ENCODE data around the gene RTTN.

DNA sequence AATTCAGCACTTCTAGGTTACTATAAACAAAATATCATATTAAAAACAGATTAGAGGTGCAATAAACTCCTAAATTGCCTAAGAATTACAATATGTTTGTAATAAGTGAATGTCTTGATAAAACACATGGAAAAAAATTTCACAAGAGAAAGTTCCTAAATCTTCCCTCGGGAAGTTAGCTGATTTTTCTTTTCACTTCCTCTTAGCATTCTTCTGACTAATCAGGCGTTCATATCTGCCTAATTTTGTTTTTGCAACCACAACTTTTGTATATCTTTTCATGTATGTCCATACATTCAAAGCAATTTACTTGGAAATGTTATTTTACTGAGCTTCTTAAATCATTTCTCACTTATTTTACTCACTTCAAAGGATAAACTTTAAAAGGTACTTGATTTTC is 88.5 kb downstream of the RTTN start:
- TF ChIP-seq, protein P1, sequence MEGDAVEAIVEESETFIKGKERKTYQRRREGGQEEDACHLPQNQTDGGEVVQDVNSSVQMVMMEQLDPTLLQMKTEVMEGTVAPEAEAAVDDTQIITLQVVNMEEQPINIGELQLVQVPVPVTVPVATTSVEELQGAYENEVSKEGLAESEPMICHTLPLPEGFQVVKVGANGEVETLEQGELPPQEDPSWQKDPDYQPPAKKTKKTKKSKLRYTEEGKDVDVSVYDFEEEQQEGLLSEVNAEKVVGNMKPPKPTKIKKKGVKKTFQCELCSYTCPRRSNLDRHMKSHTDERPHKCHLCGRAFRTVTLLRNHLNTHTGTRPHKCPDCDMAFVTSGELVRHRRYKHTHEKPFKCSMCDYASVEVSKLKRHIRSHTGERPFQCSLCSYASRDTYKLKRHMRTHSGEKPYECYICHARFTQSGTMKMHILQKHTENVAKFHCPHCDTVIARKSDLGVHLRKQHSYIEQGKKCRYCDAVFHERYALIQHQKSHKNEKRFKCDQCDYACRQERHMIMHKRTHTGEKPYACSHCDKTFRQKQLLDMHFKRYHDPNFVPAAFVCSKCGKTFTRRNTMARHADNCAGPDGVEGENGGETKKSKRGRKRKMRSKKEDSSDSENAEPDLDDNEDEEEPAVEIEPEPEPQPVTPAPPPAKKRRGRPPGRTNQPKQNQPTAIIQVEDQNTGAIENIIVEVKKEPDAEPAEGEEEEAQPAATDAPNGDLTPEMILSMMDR (IDR thresholded peaks at IDR 0.05), result no peak
- TF ChIP-seq EP300 (IDR thresholded peaks at IDR 0.05) (no peak), POLR2A (IDR thresholded peaks at IDR 0.05) (no peak)
